NCI-H345 (cell line): ENCODE results near the gene SLC25A25.
"Not testable (repeated sequence)": the region's sequence is repeated elsewhere in the genome, so short reads cannot be mapped to it uniquely, and the experiment has no call there.

Source experiments
- DNase-seq: peaks from one replicate; lab custom pipeline; 2025; lab: John Stamatoyannopoulos, UW

Gene SLC25A25

DNA sequence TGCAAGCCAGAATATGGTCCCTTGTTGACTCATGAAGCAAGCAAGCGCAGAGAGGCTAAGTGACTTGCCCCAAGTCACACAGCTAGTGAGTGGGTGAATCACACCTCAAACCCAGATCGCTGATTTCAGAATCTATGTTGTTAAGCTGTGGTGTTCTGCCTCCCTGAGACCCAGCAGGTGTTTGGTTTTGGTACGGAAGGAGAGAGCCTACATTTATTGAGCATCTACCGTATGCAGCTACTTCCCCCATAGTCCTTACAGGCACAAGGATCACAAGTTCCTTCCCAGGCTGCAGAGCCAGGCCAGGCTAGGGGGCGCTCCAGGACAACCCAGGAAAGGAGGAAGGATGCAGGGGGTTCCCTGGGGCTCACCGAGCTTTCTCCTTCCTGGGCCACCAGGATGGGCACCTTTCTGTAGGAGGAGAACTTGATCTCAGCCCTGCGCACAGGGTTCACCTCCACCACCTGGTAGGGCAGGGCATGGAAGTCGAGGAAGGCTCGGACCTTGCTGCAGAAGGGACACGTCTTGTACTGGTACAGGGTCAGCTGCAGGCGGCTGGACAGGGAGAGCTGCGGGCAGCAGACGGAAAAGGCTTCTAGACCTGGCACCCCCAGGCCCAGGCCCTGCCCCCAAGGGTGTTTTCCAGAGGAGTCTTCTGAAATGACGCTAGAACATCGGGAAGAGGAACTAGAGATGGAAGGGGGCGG, 57.0 kb downstream of the SLC25A25 start:
- DNase-seq, result peak; percentile 22

DNA sequence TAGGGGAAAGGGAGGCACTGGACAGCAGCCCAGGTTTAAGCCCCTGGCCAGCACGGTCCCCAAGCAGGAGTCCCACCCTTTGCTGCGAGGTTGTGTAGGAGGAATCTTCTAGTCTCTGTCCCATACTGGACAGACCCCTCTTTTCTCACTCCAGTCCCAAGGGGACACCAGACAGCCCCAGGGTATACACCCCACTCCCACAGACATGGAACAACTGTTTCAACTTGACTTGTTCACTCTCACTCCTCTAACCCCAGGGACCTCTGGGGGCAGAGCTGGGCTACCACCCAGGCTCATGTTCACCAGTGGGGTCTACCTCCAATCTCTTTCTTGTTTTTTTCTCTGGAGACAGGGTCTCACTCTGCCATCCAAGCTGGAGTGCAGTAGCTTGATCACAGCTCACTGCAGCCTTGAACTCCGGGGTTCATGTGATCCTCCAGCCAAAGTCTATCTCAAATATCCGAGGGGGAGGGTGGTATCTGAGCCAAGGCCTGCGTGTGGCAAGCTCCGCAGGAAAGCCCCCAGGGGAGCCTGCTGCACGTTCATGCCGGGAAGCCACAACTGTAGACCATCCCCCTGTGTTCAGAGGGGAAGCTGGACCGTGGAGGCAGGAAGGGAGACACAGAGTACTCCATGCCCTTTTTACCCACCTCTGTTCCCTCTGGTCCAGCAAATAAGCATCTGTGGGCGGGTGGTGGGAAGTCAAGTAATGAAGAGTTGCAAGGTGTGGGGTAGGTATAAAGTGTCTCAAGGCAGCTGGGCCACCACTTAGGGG, 57.7 kb downstream of the SLC25A25 start:
- no peak for DNase-seq

- DNase-seq, result peak; percentile 86
Observed at GRCh38 chr9:128127568-128127989, 59.5 kb downstream of the SLC25A25 start, which contains the start of gene PTGES2. Gene PTGES2, minus strand, starts transcription at chr9:128127729. Its CDS starts 12 bp downstream, at chr9:128127717.

DNA sequence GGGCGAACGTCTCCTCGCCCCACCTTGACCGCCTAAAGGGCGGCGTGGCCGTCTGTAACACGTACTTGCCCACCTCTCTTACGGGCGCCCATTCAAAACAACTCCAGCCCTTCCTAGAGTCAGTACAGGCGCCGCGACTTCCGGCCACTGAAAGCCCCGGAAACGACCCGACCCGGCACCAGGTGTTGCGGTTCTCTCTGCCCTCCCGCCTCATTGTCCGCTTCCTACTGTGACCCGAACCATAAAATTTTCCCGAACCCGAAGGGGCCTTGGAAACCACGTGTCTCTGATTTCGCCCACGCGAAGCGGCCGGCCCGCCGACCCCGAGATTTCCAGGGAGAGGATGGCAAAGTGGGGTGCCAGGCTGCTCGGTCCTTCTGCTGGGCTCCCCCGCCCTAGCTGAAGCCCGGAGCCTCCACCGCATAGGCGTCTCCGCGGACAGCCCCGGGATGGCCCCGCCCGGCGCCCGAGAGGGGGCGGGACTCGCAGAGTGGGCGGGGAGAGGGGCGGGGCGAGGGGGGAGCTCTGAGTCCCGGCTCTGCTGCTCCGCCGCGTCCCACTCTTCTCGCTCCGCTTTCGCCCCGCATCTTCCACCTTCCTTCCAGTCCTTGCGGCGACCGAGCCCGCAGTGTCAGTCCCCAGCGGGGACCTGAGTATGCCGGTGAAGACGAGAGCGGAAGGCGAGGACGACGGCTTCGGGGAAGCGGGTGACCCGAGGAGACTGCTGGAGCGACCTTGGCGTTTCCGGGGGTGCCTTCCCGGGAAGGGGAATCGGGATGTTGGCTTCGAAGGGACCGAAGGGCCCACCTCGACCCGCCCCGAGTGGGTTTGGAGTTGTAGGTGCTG, 60.2 kb downstream of the SLC25A25 start:
- DNase-seq, result peak; percentile 93

DNA sequence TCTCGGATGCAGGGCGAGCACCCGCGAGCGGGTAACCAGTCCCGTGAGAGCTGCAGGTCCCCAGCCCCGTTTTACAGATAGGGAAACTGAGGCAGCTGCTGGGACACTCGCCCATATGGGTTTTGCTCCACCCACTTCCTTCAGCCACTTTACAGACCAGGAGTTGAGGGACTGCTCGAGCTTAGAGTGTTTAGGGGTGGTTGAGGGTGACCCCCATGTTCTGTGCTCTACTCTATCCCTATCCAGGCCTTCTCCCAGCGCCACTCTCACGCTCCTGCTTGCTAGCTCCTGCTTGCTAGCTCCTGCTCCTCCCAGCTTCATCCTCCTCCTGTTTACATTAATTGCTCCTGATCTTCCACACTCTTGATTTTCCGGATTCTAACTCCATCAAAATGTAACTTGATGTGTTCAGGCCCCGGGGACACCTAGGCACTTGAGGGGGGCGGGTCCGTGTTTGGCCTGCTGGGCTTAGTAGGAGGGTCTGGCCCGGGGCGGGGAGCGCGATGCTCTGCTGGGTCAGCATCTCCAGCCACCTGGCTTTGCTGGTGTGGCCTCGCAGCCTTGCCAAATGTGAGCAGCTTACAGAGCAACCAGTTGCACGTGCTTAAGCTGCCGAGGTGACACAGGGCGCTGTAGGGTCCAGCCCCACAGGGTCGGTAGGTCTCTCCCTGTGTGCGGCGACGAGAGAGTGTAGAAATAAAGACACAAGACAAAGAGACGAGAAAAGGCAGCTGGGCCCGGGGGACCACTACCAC, 61.0 kb downstream of the SLC25A25 start:
- no peak for DNase-seq

DNA sequence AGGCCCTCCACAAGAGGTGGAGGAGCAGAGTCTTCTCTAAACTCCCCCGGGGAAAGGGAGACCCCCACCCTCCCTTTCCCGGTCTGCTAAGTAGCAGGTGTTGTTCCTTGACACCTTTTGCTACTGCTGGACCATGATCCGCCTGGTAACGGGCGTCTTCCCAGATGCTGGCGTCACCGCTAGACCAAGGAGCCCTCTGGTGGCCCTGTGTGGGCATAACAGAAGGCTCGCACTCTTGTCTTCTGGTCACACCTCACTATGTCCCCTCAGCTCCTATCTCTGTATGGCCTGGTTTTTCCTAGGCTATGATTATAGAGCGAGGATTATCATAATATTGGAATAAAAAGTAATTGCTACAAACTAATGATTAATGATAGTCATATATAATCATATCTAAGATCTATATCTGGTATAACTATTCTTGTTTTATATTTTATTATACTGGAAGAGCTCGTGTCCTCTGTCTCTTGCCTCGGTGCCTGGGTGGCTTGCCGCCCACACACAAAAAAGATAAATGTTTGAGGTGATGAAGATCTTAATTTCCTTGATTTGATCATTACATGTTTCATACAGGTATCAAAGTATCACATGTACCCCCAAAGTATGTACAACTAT, 62.1 kb downstream of the SLC25A25 start:
- not testable (repeated sequence) for DNase-seq

DNA sequence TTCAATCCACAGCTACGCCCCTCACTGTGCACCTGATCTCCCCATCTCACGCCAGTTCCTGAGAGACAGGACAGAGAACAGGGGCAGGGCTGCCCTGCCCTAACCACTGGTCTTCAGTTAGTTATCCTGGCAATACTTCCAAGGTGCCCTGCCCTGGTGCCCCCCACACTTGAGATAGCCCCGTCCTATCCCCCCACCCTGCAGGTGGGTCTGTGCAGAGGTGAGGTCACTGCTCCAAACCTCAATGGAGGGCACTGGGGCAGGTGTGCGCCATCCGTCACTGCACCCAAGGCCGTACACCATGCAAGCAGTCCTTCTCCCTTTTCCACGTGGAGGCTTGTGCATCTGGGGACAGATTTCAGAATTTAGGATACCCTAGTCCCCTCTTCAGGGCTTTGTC, 62.6 kb downstream of the SLC25A25 start:
- not testable (repeated sequence) for DNase-seq

DNA sequence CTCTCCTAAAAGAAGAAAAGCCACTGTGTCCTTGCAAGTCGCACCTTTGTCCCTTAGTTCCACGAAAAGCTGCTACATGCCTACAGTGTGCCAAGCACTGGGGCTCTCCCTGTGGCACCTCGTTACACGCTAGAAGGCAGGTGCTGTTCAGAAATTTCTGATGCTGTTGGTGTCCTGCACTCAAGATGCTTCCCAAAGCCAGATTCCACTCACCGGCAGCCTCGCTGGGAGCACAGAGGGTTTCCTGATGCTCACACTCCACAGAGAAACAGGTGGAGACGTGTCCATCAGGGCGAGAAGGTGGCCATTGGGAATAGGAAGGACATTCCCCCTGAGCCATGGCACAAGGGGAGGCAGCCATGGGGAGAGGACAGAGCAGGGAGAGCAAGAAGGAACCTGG, 63.3 kb downstream of the SLC25A25 start:
- not testable (repeated sequence) for DNase-seq

GRCh38 chr9:128132139-128132538, 64.1 kb downstream of the SLC25A25 start:
- DNase-seq, result not testable (repeated sequence)

DNA sequence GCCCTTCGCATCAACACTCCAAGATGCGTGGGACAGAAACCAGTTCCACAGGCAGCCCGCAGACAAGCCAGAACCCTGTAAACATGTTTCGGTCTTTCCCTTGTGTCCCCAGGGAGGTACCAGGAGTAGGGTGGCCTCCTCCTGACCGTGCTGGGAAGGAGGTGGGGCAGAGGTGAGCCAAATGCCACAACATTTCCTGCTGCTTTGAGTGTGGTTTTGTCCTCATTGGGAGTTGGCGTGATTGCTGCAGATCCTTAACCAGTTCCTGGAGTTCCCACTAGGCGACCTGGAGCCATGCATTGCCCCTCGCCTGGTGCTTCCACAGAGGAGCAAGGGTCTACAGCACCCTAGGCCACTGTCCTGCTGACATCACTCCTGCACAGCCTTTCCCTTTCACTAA, 67.5 kb downstream of the SLC25A25 start:
- DNase-seq, result not testable (repeated sequence)

- DNase-seq, result no peak
Observed at GRCh38 chr9:128136816-128137793, 69.1 kb downstream of the SLC25A25 start.

DNA sequence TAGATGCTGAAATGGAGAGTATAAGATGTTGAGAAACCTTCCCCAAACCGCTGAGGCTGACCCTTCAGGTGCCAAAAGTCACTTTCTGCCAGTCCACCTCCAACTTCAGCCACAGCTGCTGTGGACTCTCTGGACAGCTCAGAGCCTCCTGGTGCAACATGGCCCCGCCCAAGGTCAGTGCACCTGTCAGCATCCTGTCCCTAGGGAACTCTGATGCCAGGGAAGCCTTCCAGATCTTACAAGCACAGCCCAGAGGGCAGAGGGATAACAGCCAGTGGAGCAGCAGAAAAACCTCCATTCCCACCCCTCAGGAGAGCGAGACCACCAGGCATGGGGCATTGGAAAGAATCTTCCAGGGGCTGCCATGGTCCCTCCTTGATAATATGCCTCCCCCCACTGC, 70.0 kb downstream of the SLC25A25 start:
- no peak for DNase-seq

DNA sequence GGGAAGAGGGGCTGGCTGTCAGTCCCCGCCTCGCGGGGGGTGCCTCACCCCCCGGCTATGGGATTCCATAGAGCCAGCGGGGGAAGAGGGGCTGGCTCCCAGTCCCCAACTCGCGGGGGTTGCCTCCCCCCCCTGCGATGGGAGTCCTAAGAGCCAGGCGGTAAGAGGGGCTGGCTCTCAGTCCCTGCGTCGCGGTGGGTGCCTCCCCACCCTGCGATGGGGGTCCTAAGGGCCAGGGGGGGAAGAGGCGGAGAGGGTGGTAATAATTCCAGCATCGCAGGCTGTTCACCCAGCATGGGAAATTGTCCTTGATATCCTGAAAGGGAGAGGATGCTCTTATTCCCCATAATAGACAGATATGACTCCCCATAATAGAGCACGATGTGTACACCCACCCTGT, 71.6 kb downstream of the SLC25A25 start:
- no peak for DNase-seq

DNA sequence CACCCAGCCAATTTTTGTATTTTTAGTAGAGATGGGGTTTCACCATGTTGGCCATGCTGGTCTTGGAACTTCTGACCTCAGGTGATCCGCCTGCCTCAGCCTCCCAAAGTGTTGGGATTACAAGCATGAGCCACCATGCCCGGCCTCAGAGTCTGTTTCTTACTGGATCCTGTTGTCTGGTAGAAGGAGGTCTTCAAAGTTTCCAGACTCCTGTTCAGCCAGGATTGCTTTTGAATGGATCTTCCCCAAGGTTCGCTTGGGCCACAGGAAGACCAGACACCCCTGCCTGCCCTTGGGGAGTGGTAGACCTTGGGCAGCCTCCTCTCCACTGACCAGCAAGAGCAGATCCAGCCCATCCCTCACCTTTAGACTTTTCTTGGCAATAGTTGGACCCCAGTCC, 73.6 kb downstream of the SLC25A25 start:
- DNase-seq, result no peak

DNA sequence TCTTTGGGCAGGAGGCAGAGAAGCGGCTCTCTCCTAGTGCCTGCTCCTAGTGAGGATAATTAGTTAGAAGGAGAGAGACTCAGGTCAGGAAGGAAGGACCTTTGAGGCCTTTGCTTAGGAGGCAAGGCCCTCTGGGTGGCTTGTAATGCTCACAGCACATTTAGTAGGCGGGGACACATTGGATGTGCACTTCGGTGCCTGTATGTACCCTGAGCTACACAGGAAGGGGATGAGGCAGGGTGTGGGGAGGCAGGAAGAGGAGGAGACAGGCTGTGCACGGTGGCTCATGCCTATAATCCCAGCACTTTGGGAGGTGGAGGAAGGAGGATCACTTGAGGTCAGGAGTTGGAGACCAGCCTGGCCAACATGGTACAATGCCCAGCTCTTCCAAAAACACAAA, 74.0 kb downstream of the SLC25A25 start:
- no peak for DNase-seq

- DNase-seq, result no peak
Observed at GRCh38 chr9:128142596-128142995, 74.6 kb downstream of the SLC25A25 start.

- no peak for DNase-seq
Observed at GRCh38 chr9:128143525-128144238, 75.7 kb downstream of the SLC25A25 start.

GRCh38 chr9:128144239-128145181, 76.5 kb downstream of the SLC25A25 start:
- DNase-seq, result no peak
